OCI-M2 (cell line): ENCODE results near the gene EGLN2.
A peak's percentile ranks its signal among the peaks of the same experiment; 100 is the strongest.
"Not testable (repeated sequence)": the region's sequence is repeated elsewhere in the genome, so short reads cannot be mapped to it uniquely, and the experiment has no call there.

Experiments
- DNase-seq: peaks from one replicate; lab custom pipeline; 2025; ENCODE audit not compliant: unreplicated experiment; lab: John Stamatoyannopoulos, UW

Gene EGLN2

DNA sequence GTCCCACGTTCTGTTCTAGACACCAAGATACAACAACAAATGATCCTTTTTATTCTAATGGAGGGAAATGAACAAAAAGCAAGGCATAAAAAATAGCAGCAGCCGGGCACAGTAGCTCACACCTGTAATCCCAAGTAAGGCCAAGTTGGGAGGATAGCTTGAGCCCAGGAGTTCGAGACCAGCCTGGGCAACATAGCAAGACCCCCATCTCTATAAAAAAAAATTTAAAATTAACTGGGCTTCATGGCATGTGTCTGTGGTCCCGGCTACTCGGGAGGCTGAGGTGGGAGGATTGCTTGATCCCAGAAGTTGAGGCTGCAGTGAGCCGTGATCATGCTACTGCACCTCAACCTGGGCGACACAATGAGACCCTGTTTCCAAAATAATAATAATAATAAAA is 22.6 kb upstream of the EGLN2 start:
- DNase-seq = no peak

DNA sequence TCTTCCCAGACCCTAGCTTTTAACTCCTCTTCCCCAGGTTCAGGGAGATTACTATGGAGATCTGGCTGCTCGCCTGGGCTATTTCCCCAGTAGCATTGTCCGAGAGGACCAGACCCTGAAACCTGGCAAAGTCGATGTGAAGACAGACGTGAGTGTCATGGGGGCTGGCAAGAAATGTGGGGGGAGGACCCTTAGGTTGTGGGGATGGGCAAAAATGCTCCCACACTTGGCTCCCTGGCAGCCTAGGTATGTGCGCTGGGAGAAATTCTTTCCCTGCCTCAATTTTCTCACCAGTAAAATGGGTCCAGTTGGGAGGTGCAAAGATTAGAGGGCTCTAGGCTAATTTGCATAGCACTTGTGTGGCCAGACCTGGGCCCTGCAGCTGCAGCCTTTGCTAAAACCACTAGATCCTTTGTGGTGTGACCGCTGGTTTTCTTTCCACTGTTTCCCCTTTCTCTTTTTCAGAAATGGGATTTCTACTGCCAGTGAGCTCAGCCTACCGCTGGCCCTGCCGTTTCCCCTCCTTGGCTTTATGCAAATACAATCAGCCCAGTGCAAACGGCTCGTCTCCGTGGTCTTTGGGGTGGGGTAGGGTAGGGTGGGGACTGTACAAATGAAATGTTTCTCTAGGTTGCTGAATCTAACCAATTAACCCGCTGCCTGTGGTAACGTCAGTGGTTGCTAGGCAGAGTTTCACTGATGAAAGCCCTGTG is 21.9 kb upstream of the EGLN2 start:
- DNase-seq = peak; percentile 90

DNA sequence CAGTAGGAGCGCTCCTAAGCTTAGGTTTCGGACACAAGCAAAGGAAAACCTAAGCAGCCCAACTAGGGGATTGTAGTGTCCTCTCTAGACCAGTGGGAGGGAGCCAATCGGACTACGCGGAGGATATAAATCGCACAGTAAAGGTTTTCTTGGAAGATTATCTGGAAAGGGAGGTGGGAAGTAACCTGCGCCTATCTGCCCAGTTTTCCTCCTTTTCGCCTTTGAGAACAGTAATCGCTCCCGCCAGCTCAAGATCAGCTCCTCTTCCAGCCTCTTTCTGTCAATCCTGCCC is 21.4 kb upstream of the EGLN2 start:
- DNase-seq = no peak

DNA sequence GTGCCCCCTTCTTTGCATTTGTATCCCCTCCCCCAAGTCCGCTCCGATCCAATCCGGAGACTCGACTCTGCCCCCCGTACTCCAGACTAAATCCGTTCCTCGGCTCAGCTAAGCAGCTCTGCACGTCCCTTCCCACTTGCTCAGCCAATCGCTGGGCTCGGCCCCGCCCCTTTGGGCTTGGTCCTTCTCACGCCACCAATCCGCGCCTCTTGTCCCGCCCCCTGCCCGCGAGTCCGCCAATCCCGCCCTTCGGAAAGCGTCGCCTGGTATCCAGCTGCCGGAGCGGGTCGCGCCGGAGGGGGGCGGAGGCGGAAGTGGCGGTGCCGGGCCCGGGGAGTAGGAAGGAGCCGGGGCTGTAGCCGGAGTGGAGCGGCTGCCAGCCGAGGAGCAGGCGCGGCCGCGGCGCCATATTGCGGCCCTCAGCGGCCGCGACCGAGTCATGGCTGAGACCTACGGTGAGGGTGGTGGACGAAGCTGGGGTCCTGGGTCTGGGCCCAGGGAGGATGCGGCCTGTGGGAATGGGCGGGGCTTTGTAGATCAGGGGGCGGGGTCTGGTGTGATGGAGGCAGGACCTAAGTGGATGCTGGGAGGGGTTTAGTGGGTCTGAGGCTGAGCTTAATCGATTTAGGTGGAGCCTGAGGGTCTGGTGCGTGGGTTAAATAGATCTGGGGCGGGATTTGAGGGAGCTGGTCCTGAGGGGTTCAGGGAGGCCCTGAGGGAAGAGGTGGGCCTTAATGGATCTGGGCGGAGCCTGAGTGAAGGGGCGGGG is 20.9 kb upstream of the EGLN2 start, which contains the start of gene RAB4B:
TSS of gene RAB4B (plus strand) at position 311 of the 769 bp plus-strand sequence. CDS start at position 440, 129 bp downstream.
- DNase-seq = peak; percentile 96

DNA sequence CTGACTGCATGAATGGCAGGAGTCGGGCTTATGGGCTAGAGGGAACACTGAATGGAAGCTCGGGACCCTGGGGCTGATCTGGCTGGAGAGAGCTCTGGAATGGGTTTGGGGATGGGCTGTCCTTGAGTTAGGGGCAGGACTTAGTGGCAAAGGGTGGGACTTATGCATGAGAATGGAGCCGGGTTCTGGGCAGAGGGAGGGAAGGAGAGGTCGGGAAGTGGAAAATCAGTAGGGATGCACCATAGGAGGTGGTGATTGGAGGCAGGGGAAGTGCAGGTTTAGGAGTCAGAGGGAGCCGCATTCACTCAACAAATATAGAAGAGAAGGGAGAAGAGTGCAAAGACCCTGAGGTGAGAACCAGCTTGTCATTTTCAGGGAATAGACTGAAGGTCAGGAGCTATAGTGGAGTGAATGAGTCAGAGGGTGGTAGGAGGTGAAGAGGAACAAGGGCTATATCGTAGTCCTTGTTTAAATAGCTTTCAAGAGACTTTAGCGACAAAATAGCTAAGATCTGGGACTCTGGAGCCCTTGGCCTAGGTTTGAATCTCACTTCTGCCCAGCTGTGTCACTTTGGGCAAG is 20.2 kb upstream of the EGLN2 start:
- no peak for DNase-seq

DNA sequence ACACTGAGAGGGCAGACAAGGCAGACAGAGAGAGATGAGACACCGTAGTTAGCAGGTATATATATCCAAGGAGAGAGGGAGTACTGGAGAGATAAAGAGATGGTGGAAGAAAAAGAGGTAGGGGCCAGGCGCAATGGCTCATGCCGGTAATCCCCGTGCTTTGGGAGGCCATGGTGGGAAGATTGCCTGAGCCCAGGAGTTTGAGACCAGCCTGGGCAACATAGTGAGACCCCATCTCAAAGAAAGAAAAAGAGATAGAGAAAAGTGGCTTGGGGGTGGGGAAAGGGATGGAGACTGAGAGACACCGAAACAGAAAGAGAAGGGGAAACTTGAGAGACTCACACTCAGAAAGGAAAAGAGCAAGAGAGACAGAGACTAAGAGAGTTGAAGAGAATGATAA is 18.4 kb upstream of the EGLN2 start:
- DNase-seq = no peak

DNA sequence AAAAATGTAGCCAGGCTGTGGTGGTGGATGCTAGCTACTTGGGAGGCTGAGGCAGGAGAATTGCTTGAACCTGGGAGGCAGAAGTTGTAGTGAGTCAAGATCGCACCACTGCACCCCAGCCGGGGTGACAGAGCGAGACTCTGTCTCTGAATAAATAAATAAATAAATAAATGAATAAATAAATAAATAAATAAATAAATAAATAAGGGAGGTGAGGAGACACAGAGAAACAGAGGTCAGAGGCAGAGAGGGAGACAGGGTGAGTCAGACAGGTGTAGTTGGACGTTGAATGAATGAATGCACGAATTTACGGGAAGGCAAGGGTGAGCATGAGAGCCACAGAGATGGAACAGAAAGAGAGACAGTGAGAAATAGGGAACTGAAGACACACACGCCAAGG is 17.9 kb upstream of the EGLN2 start:
- no peak for DNase-seq

DNA sequence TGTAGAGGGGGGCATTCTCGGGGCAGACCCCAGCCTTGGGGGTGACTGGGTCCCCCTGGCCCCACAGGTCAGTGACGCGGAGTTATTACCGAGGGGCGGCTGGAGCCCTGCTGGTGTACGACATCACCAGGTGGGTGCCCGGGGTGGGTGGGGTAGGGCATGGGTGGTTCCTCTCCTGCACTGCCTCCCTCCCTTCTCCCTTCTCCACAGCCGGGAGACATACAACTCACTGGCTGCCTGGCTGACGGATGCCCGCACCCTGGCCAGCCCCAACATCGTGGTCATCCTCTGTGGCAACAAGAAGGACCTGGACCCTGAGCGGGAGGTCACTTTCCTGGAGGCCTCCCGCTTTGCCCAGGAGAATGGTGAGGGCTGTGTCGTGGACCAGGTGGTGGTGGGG is 15.3 kb upstream of the EGLN2 start:
- no peak for DNase-seq

DNA sequence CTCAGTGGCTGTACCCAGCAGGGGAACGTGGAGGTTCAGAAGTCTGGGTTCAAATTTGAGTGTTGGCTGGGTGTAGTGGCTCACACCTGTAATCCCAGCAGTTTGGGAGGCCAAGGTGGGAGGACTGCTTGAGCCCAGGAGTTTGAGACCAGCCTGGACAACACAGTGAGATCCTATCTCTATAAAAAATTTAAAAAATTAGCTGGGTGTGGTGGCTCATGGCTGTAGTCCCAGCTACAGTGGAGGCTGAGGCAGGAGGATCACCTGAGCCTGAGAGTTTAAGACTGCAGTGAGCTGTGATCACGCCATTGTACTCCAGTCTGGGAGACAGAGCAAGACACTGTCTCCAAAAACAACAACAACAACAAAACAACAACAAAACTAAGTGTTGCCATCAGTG is 14.8 kb upstream of the EGLN2 start:
- DNase-seq = not testable (repeated sequence)

DNA sequence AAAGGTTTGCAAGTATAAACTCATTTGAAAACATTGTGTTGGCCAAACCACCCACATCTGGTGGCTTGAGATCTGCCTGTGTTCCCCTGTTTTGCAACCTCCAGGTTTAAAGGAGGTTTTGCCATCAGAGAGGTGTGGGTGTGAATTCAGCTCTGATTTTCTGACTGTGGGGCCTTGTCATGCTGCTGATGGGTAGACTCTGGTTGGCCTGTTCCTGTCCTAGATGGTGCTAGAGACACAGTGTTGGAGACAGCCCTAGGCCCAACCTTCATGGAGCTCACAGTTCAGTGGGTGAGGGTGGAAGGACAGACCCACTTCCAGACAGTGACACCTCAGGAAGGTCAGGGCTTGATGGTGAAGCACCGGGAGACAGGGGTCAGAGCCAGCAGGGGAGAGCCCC is 13.5 kb upstream of the EGLN2 start:
- no peak for DNase-seq

DNA sequence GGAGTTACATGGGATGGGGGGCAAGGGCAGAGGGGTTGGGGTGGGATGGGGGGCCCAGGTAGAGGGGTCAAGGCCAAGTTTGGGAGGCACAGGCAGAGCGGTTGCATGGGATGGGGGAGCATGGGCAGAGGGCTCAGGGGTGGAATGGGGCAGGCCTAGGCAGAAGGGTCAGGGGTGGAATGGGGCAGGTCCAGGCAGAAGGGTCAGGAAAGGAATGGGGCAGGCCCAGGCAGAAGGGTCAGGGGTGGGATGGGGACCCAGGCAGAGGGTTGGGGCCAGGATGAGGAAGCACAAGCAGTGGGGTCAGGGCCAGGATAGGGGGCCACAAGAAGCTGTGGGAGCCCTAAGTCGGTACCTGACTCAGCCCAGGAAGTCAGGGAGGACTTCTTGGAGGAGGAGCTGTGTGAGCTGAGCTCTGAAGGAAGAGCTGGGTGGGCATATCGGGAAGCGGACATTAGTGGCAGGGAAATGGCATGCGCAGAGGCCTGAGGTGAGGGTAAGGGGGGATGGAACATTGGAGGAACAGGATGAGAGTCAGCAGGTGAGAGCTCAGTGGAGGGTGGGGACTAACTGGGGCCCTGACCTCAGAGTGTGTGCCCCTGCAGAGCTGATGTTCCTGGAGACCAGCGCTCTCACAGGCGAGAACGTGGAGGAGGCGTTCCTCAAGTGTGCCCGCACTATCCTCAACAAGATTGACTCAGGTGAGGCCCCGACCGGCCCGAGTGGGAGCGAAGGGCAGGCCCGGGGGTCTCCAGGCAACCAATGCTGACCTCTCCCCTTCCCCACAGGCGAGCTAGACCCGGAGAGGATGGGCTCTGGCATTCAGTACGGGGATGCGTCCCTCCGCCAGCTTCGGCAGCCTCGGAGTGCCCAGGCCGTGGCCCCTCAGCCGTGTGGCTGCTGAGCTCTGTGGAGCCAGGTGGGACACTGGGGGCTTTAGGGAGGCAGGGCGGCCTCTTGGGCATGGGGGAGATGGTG is 12.6 kb upstream of the EGLN2 start:
- DNase-seq = no peak

DNA sequence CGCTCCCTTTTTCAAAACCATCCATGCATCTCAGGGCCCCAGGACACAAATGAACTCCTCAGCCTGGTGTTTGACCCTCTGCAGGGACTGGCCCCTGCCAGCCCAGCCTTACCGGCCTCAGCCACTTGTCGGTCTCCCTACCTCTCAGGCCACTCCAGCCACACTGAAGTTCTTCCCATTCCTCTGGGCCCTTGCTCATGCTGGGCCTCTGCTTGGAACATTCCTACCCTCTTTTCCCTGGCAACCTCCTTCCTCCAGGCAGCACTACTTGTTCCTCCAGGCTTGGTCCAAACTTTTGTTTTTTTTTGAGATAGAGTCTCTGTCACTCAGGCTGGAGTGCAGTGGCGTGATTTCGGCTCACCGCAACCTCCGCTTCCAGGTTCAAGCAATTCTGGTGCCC is 7.6 kb upstream of the EGLN2 start:
- no peak for DNase-seq

DNA sequence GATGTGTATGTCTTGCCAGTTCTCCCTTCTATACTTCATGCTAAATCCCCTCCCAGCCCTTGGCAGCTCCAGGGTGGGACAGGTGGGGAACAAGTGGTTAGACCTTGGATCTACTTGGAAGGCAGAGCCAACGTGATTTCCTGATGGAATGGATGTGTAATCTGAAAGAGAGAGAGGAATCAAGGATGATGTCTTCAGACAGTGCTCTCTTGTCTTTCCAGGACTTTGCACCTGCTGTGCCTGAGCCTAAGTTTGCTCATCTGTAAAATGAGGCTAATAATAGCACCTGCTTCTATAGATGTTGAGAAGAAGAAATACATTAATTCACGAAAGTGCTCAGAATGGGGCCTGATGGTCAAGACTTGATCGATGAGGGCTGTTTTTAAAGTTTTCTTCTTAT is 7.0 kb upstream of the EGLN2 start:
- DNase-seq = no peak

DNA sequence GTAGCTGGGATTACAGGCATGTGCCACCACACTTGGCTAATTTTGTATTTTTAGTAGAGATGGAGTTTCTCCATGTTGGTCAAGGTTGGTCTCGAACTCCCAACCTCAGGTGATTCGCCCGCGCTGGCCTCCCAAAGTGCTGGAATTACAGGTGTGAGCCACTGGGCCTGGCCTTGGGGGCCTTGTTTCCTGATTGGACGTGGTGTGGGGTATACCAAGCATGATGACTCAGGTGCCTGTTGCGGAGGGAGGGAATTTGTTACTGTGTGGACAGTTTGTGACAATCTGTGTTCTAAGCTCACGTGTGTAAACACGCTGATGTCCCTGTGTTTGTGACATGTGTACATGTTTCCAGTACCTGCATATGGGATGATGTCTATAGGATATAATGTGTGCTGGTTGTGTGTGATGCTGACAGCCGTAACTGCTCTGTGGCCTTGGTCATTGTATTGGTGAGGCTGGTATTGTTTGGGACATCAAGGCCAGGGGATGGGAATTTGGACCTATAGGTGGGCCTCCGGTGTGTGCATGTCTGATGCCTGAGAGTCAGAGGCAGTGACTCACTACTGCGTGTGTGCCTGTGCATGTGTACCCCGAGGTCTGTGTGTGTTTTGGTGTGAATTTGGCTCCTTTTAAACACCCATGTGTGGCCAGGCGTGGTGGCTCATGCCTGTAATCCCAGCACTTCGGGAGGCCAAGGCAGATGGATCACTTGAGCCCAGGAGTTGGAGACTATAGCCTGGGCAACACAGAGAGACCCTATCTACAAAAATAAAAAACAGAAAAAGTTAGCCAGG is 1.6 kb upstream of the EGLN2 start:
- DNase-seq = no peak

DNA sequence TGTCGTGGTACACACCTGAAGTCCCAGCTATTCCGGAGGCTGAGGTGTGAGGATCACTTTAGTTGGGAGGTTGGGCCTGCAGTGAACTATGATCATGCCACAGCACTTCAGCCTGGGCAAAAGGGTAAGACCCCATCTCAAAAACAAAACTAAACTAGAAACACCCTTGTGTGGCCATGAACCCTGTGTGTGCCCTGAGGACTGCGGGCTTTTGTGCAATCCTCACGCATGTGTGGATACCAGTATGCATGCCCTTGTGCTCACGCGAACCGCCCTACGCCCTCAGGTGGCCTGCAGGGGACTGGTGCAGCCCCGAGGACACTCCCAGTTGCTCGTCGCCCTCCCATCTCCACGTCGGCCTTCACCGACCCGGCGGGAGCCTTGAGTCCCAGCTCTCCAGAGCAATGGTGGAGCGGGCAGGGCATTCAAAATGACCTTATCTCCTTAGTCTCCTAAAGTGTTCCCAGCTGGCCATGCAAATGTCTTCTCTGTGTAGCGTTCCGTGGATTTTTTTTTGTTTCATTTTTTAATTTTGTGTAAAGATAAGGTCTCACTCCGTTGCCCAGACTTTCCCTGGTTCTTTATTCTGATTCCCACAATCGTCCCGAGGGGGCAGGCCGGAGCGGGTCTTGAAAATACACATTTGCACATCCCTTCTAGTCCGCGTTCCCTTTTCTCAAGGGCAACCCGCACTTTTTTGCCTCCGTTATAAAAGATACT is 868 bp upstream of the EGLN2 start:
- DNase-seq = peak; percentile 86

DNA sequence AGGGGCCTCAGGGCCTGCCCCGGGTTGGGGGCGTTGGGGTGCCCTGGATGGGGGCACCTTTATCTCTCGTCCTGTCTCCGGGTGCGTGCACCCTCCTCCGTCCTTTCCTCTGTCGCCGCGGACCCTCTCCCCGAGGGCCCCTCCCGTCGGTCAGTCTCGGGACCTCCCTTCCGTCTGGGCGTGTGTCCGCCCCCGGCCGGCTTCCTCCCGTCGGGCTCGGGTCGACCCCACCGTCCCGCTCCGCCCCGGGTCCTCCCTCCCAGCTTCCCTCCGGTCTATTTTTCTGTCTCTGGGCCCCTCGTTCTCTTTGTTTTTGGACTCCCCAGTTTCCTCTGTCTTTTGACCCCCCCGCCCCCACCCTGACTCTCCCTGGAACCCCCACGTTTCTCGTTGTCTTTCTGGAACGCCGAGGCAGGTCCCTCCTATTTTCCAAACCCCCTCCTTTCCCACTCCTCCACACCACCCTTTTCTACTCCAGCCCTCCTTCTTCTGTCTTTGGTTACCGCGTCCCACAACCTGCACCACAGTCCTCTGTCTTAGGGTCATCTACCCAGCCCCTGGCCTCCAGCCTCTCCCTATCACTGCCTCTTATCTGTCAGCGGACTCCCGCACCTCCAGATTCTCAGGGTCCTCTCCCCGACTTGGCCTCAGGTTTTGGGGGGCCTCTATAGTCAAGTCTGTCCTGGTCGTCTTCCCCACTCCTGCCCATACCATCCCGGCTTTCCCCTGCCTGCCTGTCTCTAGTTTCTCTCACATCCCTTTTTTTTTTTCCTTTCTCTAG is 757 bp downstream of the EGLN2 start:
- DNase-seq = no peak

DNA sequence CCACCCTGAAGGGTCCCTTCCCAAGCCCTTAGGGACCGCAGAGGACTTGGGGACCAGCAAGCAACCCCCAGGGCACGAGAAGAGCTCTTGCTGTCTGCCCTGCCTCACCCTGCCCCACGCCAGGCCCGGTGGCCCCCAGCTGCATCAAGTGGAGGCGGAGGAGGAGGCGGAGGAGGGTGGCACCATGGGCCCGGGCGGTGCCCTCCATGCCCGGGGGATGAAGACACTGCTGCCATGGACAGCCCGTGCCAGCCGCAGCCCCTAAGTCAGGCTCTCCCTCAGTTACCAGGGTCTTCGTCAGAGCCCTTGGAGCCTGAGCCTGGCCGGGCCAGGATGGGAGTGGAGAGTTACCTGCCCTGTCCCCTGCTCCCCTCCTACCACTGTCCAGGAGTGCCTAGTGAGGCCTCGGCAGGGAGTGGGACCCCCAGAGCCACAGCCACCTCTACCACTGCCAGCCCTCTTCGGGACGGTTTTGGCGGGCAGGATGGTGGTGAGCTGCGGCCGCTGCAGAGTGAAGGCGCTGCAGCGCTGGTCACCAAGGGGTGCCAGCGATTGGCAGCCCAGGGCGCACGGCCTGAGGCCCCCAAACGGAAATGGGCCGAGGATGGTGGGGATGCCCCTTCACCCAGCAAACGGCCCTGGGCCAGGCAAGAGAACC is 1.5 kb downstream of the EGLN2 start:
- no peak for DNase-seq

DNA sequence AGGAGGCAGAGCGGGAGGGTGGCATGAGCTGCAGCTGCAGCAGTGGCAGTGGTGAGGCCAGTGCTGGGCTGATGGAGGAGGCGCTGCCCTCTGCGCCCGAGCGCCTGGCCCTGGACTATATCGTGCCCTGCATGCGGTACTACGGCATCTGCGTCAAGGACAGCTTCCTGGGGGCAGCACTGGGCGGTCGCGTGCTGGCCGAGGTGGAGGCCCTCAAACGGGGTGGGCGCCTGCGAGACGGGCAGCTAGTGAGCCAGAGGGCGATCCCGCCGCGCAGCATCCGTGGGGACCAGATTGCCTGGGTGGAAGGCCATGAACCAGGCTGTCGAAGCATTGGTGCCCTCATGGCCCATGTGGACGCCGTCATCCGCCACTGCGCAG is 2.0 kb downstream of the EGLN2 start:
- DNase-seq = no peak
